ENCODE data around the gene UXS1. TPM values are rescaled to one million over a fixed set of nuclear protein-coding genes. Genes with fewer than 3 reads are reported as not detected.

The UXS1 gene
- total RNA-seq, 1 experiment from 2014 or later, result 46.3 TPM

GRCh38 chr2:106044021-106044420, 150.1 kb downstream of the UXS1 start:
- Histone ChIP-seq H3K4me1 (ENCODE audit: insufficient read depth, low read length) (no peaks in the 10 kb centered on the region), H2BK5ac (ENCODE audit: insufficient read length, low read length) (no peak overlapping the region), H3K27me3 (ENCODE audit: insufficient read depth, low read length) (no peaks in the 10 kb centered on the region), H3K79me2 (ENCODE audit: insufficient read depth, low read length) (no peaks in the 10 kb centered on the region), H3K14ac (ENCODE audit: insufficient read depth, low read length) (no peak overlapping the region), H3T11ph (ENCODE audit: low read length) (no peak overlapping the region), H3K18ac (ENCODE audit: insufficient read length, low read depth, low read length) (no peak overlapping the region), H3K9me3 (ENCODE audit: control insufficient read depth, low read depth, low read length) (no peaks in the 10 kb centered on the region), H3K4me2 (ENCODE audit: insufficient read depth, insufficient read length, low read length) (no peak overlapping the region), H2BK20ac (ENCODE audit: low read depth, low read length, poor library complexity, severe bottlenecking) (no peak overlapping the region), H2AFZ (ENCODE audit: low read length) (no peak overlapping the region), H3K27ac (ENCODE audit: insufficient read length, low read depth, low read length) (no peak overlapping the region), H2BK120ac (ENCODE audit: low read depth, low read length, poor library complexity, severe bottlenecking) (no peak overlapping the region), H4K5ac (ENCODE audit: insufficient read length, low read depth, low read length) (no peak overlapping the region), H3K56ac (ENCODE audit: insufficient read length, low read depth, low read length) (no peak overlapping the region), H4K20me1 (ENCODE audit: control insufficient read depth, insufficient read depth, insufficient read length) (no peaks in the 10 kb centered on the region), H3K23me2 (ENCODE audit: insufficient read length, low read depth, low read length, poor library complexity, severe bottlenecking) (no peaks in the 10 kb centered on the region), H2AK5ac (ENCODE audit: insufficient read length, low read length) (no peak overlapping the region), H3K4ac (ENCODE audit: low read depth, low read length) (no peak overlapping the region), H3K79me1 (ENCODE audit: insufficient read depth, low read depth, low read length, poor library complexity, severe bottlenecking) (no peaks in the 10 kb centered on the region), H4K91ac (ENCODE audit: insufficient read length, low read depth, low read length) (no peak overlapping the region), H2BK15ac (ENCODE audit: low read depth, low read length) (no peak overlapping the region), H3K23ac (ENCODE audit: insufficient read length, low read depth, low read length) (no peak overlapping the region), H2BK12ac (ENCODE audit: insufficient read length, low read depth, low read length) (no peak overlapping the region), H3K9ac (ENCODE audit: extremely low read depth, insufficient read length, low read length) (no peak overlapping the region), H4K8ac (replicated peaks; ENCODE audit: insufficient read length, low read depth, low read length) (no peak overlapping the region)
- Mint-ChIP-seq H3K27ac (no peak overlapping the region), H3K36me3 (ENCODE audit: insufficient read depth in 1 of 3, low read depth in 3 of 3) (no peaks in the 10 kb centered on the region), H3K9me3 (no peaks in the 10 kb centered on the region), H3K27me3 (ENCODE audit: low read depth) (peaks cover 2% of the 10 kb centered on the region; the same call in 1 of the 2 replicates), H3K4me1 (no peaks in the 10 kb centered on the region), H3K4me3 (no peak overlapping the region)
- DNase-seq, result no peak
- TF ChIP-seq, protein P1, sequence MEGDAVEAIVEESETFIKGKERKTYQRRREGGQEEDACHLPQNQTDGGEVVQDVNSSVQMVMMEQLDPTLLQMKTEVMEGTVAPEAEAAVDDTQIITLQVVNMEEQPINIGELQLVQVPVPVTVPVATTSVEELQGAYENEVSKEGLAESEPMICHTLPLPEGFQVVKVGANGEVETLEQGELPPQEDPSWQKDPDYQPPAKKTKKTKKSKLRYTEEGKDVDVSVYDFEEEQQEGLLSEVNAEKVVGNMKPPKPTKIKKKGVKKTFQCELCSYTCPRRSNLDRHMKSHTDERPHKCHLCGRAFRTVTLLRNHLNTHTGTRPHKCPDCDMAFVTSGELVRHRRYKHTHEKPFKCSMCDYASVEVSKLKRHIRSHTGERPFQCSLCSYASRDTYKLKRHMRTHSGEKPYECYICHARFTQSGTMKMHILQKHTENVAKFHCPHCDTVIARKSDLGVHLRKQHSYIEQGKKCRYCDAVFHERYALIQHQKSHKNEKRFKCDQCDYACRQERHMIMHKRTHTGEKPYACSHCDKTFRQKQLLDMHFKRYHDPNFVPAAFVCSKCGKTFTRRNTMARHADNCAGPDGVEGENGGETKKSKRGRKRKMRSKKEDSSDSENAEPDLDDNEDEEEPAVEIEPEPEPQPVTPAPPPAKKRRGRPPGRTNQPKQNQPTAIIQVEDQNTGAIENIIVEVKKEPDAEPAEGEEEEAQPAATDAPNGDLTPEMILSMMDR (conservative IDR thresholded peaks at IDR 0.05), result no peak
- WGBS (ENCODE audit: extremely low coverage, insufficient read length, low lambda C conversion rate), result no CpG with 5 or more reads among the region's 4 CpGs
